SHP77 treated with DMSO at 0.1 percent for 48 hours (cell line): Measurements from ENCODE around the gene OR4F6.

ENCODE experiments used
- DNase-seq: peaks from one replicate; lab custom pipeline; 2025; lab: John Stamatoyannopoulos, UW

The OR4F6 gene

GRCh38 chr15:101804941-101805340 lies 1.6 kb downstream of the OR4F6 start:
- DNase-seq = no peak

- no peak for DNase-seq
Observed at GRCh38 chr15:101805605-101806345, 2.5 kb downstream of the OR4F6 start.

DNA sequence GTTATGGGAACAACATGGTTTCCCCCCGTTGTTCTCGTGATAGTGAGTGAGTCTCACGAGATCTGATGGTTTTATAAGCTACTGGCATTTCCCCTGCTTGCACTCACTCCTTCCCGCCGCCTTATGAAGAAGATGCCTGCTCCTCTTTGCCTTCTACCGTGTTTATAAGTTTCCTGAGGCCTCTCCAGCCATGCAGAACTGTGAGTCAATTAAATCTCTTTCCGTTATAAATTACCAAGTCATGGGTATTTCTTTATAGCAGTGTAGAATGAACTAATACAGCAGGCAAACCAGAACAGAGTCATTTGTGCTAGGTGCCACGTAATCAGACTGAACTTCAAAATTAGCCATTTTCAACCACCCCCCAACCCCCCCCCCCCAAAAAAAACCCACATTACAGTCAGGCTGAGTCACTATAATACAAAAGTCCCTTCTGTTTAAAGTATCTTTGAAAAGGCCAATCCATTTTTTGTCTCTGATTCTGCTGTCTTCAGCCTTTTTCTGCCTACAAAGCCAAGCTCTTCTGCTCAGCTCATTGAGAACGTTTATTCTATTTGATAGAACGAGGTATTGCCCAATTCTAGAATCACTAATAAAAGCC lies 4.1 kb downstream of the OR4F6 start:
- no peak for DNase-seq

GRCh38 chr15:101808201-101808600 lies 4.9 kb downstream of the OR4F6 start:
- DNase-seq = no peak

- DNase-seq = no peak
Observed at GRCh38 chr15:101810456-101810855, 7.1 kb downstream of the OR4F6 start.

GRCh38 chr15:101810876-101811275 lies 7.6 kb downstream of the OR4F6 start:
- DNase-seq = no peak

DNA sequence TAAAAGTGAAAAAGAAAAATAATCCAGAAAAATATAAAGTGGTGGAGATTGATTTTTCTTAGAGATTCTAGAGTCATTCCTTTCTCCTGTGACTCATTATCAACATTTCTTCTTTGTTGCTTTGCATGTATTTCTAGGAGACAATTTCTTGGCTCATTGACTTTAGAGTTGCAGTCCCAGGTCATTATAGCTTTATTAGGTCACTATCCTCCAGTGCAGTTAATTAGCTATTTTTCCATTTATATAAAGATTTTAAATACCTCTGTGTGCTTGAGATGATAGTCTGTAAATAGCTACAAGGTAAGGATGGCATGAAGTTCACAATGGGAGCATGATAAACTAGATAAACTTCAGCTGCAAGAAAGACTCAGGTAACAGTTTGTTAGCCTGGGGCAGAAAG lies 8.6 kb downstream of the OR4F6 start, which contains the start of gene OR4F15:
OR4F15 (plus strand) TSS at position 301 of the 400 bp plus-strand sequence. CDS start 5,985 bp downstream, outside the sequence.
- DNase-seq = no peak

GRCh38 chr15:101813803-101814534 lies 10.7 kb downstream of the OR4F6 start:
- no peak for DNase-seq

GRCh38 chr15:101820781-101821180 lies 17.5 kb downstream of the OR4F6 start:
- DNase-seq = no peak

DNA sequence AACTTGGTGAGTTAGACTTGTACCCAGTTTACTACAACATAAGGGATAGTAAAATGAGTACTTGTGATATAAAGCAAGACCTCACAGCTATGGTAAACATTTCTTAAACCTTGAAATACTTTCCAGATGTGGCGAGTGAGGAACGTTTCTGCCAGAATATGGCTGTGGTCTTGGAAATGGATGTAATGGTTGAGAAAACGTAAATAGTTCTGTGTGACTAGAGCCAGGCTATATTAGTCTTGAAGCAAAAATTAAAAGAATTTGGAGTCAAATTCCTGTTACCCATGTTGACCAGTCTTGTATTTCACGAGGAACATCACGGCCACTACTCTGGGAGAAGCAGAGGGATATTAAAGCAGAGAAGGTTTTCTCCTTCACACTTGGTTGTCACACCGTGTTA lies 23.9 kb downstream of the OR4F6 start:
- no peak for DNase-seq

DNA sequence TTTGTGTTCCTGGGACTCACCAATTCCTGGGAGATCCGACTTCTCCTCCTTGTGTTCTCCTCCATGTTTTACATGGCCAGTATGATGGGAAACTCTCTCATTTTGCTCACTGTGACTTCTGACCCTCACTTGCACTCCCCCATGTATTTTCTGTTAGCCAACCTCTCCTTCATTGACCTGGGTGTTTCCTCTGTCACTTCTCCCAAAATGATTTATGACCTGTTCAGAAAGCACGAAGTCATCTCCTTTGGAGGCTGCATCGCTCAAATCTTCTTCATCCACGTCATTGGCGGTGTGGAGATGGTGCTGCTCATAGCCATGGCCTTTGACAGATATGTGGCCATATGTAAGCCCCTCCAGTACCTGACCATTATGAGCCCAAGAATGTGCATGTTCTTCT lies 25.5 kb downstream of the OR4F6 start:
- no peak for DNase-seq

GRCh38 chr15:101841656-101842055 lies 38.3 kb downstream of the OR4F6 start:
- no peak for DNase-seq

GRCh38 chr15:101844916-101845315 lies 41.6 kb downstream of the OR4F6 start:
- no peak for DNase-seq

- DNase-seq = no peak
Observed at GRCh38 chr15:101852356-101852755, 49.0 kb downstream of the OR4F6 start.
